ENCODE results near the gene C13orf46. TPM values are rescaled to one million over a fixed set of nuclear protein-coding genes. Genes with fewer than 3 reads are reported as not detected.

Gene C13orf46
- total and polyA plus RNA-seq, 2 donors (not counting 1 experiment from before 2014, with no cell fraction given) = 1.4 to 4.8 TPM

DNA sequence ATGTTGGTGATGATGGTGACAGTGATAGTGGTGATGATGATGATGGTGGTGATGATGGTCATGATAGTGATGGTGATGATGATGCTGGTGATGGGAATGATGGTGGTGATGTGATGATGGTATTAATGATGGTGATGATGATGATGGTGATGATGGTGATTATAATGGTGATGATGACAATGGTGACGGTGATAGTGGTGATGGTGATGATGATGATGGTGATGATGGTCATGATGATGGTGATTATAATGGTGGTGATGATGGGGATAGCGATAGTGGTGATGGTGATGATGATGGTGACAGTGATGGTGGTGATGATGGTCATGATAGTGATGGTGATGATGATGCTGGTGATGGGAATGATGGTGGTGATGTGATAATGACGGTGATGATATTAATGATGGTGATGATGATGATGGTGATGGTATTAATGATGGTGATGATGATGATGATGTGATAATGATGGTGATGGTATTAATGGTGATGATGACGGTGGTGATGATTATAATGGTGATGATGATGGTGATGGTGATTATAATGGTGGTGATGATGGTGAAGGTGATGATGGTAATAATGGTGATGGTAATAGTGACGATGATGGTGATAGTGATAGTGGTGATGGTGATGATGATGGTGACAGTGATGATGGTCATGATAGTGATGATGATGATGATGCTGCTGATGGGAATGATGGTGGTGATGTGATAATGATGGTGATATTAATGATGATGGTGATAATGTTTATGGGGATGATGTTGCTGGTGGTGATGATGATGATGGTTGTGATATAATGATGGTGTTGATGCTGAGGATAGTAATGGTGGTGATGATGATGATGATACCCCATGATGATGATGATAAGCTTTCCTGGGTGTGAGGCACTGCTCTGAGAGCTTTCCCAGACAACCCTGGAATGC is 7.7 kb downstream of the C13orf46 start:
- H3K9me3 Mint-ChIP-seq (ENCODE audit: insufficient read depth) = no peaks in the 10 kb centered on the region
- no peak for TF ChIP-seq EZH2 (IDR thresholded peaks at IDR 0.05; ENCODE audit: borderline replicate concordance, insufficient read depth, low read depth, low read length, poor library complexity, severe bottlenecking)
- TF ChIP-seq, protein P1, sequence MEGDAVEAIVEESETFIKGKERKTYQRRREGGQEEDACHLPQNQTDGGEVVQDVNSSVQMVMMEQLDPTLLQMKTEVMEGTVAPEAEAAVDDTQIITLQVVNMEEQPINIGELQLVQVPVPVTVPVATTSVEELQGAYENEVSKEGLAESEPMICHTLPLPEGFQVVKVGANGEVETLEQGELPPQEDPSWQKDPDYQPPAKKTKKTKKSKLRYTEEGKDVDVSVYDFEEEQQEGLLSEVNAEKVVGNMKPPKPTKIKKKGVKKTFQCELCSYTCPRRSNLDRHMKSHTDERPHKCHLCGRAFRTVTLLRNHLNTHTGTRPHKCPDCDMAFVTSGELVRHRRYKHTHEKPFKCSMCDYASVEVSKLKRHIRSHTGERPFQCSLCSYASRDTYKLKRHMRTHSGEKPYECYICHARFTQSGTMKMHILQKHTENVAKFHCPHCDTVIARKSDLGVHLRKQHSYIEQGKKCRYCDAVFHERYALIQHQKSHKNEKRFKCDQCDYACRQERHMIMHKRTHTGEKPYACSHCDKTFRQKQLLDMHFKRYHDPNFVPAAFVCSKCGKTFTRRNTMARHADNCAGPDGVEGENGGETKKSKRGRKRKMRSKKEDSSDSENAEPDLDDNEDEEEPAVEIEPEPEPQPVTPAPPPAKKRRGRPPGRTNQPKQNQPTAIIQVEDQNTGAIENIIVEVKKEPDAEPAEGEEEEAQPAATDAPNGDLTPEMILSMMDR (IDR thresholded peaks at IDR 0.05) = no peak
- POLR2A ChIA-PET = no interaction called here

DNA sequence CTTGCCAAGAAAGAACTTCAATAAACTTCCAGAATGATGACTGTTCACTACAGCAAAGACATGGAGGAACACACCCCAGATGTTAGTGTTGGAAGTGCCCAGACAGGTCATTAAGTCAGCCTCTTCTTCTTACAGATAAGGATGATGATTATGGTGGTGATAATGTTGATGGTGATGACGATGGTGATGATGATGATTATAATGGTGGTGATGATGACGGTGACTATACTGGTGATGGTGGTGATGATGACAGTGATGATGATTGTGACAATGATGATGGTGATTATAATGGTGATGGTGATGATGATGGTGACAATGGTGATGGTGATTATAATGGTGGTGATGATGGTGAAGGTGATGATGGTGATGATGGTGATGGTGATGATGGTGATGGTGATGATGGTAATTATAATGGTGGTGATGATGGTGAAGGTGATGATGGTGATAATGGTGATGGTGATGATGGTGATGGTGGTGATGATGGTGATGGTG is 8.4 kb downstream of the C13orf46 start:
- intact Hi-C loops (cut with micrococcal nuclease) = no loop called here
- H3K79me2 ChIP-seq (ENCODE audit: control insufficient read depth, insufficient read depth, low read length) = no peaks in the 10 kb centered on the region
- H3K4me2 ChIP-seq (replicated peaks; ENCODE audit: low read depth, low read length, poor library complexity, severe bottlenecking) = no peak overlapping the region
- whole genome bisulfite sequencing (ENCODE audit: insufficient coverage) = 94% methylated on average over 2 of the region's 2 CpGs
- no peaks in the 10 kb centered on the region for H3K4me1 ChIP-seq (ENCODE audit: control insufficient read depth in 2 of 2, insufficient read depth in 2 of 2, low read length in 2 of 2)
- Mint-ChIP-seq H3K4me1 (no peaks in the 10 kb centered on the region), H3K27me3 (no peaks in the 10 kb centered on the region), H3K9me3 (ENCODE audit: insufficient read depth) (peaks cover 2% of the 10 kb centered on the region), H3K4me3 (no peak overlapping the region), H3K27ac (no peak overlapping the region)
- H3K9me3 ChIP-seq (ENCODE audit: control extremely low read depth in 1 of 3, control insufficient read depth in 2 of 3, insufficient read depth in 1 of 3, low read length in 2 of 3) = peaks cover 0 to 3% (median 2%) of the 10 kb centered on the region in 3 donors
- TF ChIP-seq, protein P1 (IDR thresholded peaks at IDR 0.05) = no peak
- no peak for TF ChIP-seq EZH2 (IDR thresholded peaks at IDR 0.05; ENCODE audit: borderline replicate concordance, insufficient read depth, low read depth, low read length, poor library complexity, severe bottlenecking)
- no peak overlapping the region for H3K9ac ChIP-seq (ENCODE audit: low read length)
- H3K4me3 ChIP-seq (ENCODE audit: control extremely low read depth in 1 of 5, extremely low read depth in 1 of 5, insufficient read depth in 1 of 5, low read depth in 2 of 5, low read length in 4 of 5) = no peak overlapping the region
- H3K27ac ChIP-seq (ENCODE audit: low read length in 2 of 2) = no peak overlapping the region
- ATAC-seq (ENCODE audit: low read depth) (no peak), DNase-seq (no peak)
- no peaks in the 10 kb centered on the region for H3K27me3 ChIP-seq (replicated peaks in 1 of 4; ENCODE audit: control extremely low read depth in 1 of 4, control insufficient read depth in 3 of 4, insufficient read depth in 4 of 4, low read length in 3 of 4)
- no peak overlapping the region for H2AFZ ChIP-seq (ENCODE audit: insufficient read depth, low read depth, low read length, poor library complexity, severe bottlenecking)
- CTCF ChIA-PET = no interaction called here
- H4K20me1 ChIP-seq (ENCODE audit: control insufficient read depth, insufficient read depth, low read length, poor library complexity, severe bottlenecking) = no peaks in the 10 kb centered on the region
- H3K36me3 ChIP-seq (replicated peaks in 1 of 2; ENCODE audit: control extremely low read depth in 1 of 2, control insufficient read depth in 1 of 2, extremely low read depth in 1 of 2, insufficient read depth in 2 of 2, low read length in 1 of 2) = no peaks in the 10 kb centered on the region
- POLR2A ChIA-PET = no interaction called here

More for the DNA sequence above, 7.7 kb downstream of the C13orf46 start:
- Mint-ChIP-seq H3K27ac (no peak overlapping the region), H3K4me3 (no peak overlapping the region), H3K4me1 (no peaks in the 10 kb centered on the region), H3K27me3 (no peaks in the 10 kb centered on the region)
- DNase-seq = no peak
- Histone ChIP-seq H3K9me3 (ENCODE audit: control extremely low read depth in 1 of 3, control insufficient read depth in 2 of 3, insufficient read depth in 1 of 3, low read length in 2 of 3) (no peaks in the 10 kb centered on the region), H2AFZ (ENCODE audit: insufficient read depth, low read depth, low read length, poor library complexity, severe bottlenecking) (no peak overlapping the region), H3K36me3 (replicated peaks in 1 of 2; ENCODE audit: control extremely low read depth in 1 of 2, control insufficient read depth in 1 of 2, extremely low read depth in 1 of 2, insufficient read depth in 2 of 2, low read length in 1 of 2) (no peaks in the 10 kb centered on the region), H3K27ac (ENCODE audit: low read length in 2 of 2) (no peak overlapping the region), H3K9ac (ENCODE audit: low read length) (no peak overlapping the region), H3K4me2 (replicated peaks; ENCODE audit: low read depth, low read length, poor library complexity, severe bottlenecking) (no peak overlapping the region), H3K4me3 (ENCODE audit: control extremely low read depth in 1 of 5, extremely low read depth in 1 of 5, insufficient read depth in 1 of 5, low read depth in 2 of 5, low read length in 4 of 5) (no peak overlapping the region), H3K27me3 (replicated peaks in 1 of 4; ENCODE audit: control extremely low read depth in 1 of 4, control insufficient read depth in 3 of 4, insufficient read depth in 4 of 4, low read length in 3 of 4) (no peaks in the 10 kb centered on the region), H3K79me2 (ENCODE audit: control insufficient read depth, insufficient read depth, low read length) (no peaks in the 10 kb centered on the region), H4K20me1 (ENCODE audit: control insufficient read depth, insufficient read depth, low read length, poor library complexity, severe bottlenecking) (no peaks in the 10 kb centered on the region), H3K4me1 (ENCODE audit: control insufficient read depth in 2 of 2, insufficient read depth in 2 of 2, low read length in 2 of 2) (no peaks in the 10 kb centered on the region)
- CTCF ChIA-PET = no interaction called here
- intact Hi-C loops (cut with micrococcal nuclease) = no loop called here
- ATAC-seq (ENCODE audit: low read depth) = no peak
- WGBS (ENCODE audit: insufficient coverage) = 97% methylated on average over 5 of the region's 5 CpGs

All from B cell (primary cell).